LNCaP clone FGC (cell line): ENCODE results near the gene RALGPS1.

ENCODE experiments used
- DNase-seq: peaks from one replicate; pipeline ENCODE4 v3.0.0-alpha.2; 2011; ENCODE audit warnings: low read depth
- H3K4me3 ChIP-seq: 2 replicates; pipeline ENCODE4 v1.5.1; 2011; ENCODE audit warnings: mild to moderate bottlenecking, low read depth, low read length, control low read depth
- TF ChIP-seq, protein P1 (sequence below): IDR thresholded peaks from 2 replicates; pipeline ENCODE4 v1.5.1; 2012; ENCODE audit warnings: mild to moderate bottlenecking; ENCODE audit not compliant: control insufficient read depth, insufficient read depth; ENCODE audit errors: extremely low read depth

RALGPS1 gene

DNA sequence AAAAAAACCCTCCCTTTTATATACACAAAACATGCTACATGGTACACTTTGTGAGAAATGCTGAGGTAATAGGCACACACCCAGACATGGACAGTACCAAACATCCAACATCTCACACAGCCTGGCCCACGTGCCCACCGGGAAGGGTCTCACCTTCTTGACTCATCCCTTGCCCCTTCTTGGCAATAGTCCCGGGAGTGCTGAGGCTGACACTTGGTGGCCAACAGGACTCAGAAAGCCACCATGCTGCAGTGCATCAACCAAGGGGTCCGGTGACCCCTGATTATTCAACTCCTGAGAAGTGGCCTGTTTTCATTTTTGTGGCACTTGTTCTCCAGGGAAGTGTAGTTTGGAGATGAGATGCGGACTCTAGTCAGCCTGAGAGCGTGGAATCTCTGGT lies 172.8 kb downstream of the RALGPS1 start:
- no peak for DNase-seq
- no peak overlapping the region for H3K4me3 ChIP-seq
- TF ChIP-seq, protein P1, sequence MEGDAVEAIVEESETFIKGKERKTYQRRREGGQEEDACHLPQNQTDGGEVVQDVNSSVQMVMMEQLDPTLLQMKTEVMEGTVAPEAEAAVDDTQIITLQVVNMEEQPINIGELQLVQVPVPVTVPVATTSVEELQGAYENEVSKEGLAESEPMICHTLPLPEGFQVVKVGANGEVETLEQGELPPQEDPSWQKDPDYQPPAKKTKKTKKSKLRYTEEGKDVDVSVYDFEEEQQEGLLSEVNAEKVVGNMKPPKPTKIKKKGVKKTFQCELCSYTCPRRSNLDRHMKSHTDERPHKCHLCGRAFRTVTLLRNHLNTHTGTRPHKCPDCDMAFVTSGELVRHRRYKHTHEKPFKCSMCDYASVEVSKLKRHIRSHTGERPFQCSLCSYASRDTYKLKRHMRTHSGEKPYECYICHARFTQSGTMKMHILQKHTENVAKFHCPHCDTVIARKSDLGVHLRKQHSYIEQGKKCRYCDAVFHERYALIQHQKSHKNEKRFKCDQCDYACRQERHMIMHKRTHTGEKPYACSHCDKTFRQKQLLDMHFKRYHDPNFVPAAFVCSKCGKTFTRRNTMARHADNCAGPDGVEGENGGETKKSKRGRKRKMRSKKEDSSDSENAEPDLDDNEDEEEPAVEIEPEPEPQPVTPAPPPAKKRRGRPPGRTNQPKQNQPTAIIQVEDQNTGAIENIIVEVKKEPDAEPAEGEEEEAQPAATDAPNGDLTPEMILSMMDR, result no peak

DNA sequence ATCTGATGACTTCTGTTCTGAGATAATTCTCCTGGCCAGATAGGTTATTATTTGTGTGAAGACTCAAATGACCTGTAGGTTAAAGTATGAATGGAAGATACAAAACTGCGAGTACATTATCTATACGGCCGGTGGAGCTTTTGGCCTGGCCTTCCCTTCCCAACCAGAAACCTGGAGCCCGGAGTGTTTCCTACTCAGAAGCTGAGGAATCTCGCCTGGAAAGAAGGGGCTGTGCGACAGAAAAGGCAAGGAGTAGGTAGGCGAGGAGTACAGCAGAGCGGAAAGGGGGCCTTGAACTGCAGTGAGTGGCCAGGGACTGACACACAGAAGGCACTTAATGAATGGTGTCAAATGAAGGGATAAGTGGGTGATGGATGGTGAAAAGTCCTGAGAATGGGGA lies 173.3 kb downstream of the RALGPS1 start:
- no peak overlapping the region for H3K4me3 ChIP-seq
- TF ChIP-seq, protein P1, result no peak
- no peak for DNase-seq

DNA sequence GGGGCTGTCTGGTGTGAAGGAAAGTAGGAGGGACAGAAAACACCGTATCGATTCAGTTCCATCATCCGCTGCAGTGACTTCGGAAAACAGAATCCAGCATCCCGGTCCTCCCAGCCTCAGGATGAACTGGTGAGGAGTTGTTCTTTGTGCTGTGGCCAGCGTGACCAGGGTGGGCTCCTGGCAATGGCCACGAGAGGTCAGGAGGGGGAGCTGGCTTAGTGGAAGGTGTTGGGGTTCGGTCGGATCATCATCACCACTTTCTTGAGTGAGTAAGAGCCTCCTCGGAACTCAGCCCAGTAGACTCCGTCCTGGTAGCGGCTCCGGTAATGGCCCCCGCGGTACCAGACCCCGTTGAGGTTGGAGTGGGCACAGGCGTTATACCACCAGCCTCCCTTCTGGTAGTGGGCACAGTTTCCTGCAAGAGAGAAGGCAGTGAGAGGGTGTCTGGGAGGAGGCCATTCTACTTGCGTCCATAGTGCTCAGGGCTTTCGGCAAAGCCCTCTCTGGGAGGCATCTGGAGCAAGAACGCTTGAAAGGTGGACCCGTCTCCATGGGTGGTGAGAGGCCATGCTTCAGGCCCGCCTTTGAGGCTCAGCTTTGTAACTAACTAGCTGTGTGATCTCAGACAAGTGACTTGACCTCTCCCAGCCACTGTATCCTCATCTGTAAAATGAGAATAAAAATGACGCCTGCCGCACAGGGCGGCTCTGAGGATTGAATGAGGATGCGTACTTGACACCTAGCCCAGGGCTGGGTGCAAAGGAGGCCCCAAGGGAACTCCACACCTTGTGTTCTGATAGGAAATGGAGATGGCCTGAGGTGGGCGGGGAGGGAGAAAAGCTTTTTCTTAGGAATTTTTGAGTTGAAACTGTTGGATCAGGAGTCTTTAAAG lies 174.4 kb downstream of the RALGPS1 start:
- H3K4me3 ChIP-seq, result no peak overlapping the region
- no peak for DNase-seq
- TF ChIP-seq, protein P1, result no peak

DNA sequence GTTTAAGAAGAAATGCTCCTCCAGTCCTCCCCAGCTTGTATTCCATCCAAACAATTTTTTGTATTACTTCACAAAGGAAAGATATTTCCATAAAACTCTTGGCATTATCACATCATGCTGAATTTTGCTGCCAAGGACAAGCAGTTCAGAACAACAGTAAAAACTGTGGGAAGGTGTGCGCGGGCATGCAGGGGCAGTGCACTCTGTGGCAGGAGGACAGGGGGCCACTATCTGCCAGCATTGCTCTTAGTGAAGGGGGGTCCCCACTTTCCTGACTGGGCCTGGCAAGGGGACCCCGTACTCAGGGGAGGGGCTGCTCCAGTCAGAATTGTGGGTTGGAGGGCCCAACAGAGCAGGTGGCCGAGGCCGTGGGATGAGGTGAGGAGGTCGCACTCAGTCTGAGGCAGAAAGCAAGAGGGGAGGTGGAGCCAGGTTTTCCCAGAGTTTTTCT lies 175.1 kb downstream of the RALGPS1 start:
- TF ChIP-seq, protein P1, result no peak
- DNase-seq, result no peak
- H3K4me3 ChIP-seq, result no peak overlapping the region

DNA sequence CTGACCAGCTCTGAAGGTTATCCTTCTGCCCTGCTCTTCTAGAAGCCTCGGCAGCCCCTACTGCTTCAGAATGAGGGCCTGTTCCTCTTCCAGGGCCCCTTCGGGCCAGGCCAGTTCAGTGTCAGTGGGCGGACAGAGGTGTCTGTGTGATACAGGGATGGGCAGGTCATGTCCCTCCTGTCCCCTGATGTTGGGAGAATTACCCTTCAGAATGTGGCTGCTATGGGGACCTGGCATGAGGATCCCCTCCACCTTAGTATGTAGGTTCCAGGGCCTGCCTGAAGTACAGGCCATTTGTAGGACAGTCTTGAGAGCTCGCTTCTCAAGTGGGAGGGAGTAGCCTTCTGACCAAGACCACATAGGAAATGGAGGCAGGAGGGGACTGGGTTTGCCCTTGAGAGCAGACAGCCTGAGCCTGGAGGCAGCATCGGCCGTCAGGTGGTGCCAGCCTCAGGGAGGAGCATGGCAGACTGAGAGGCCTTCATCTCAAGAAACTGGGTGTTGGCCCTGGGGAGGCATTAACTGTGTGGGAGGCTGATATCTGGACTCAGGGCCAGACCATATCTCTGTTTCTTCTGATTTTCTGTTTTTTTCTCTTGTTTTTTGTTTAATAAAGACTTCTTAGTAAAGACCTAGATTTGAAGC lies 175.9 kb downstream of the RALGPS1 start:
- H3K4me3 ChIP-seq, result no peak overlapping the region
- TF ChIP-seq, protein P1, result no peak
- no peak for DNase-seq

DNA sequence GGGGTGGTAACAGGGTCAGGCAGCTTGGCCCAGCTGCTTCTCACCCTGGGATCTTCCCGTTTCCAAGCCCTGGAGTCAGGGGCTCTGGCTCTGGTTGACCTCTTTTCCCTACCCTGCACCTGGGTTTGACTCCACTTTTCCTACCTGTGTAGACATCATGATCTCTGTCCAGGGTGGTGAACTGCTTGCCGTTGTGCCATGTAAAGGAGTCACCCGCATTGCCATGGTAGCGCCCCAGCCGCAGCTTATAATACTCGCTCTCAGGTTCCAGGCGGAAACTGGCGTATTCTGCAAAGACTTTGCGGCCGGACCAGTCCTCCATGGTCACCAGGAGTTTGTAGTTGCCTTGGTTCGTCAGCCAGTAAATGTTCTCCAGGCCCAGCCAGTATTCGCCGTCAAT lies 176.9 kb downstream of the RALGPS1 start:
- TF ChIP-seq, protein P1, result no peak
- no peak for DNase-seq
- no peak overlapping the region for H3K4me3 ChIP-seq
